HG03097 (cell line): ENCODE measurements around the gene UBA3.

Experiments
- ATAC-seq: cut with Tn5 transposase; IDR thresholded peaks from one replicate; pipeline ENCODE4 v1.9.1; 2021; ENCODE audit not compliant: unreplicated experiment, low FRiP score

UBA3 gene

DNA sequence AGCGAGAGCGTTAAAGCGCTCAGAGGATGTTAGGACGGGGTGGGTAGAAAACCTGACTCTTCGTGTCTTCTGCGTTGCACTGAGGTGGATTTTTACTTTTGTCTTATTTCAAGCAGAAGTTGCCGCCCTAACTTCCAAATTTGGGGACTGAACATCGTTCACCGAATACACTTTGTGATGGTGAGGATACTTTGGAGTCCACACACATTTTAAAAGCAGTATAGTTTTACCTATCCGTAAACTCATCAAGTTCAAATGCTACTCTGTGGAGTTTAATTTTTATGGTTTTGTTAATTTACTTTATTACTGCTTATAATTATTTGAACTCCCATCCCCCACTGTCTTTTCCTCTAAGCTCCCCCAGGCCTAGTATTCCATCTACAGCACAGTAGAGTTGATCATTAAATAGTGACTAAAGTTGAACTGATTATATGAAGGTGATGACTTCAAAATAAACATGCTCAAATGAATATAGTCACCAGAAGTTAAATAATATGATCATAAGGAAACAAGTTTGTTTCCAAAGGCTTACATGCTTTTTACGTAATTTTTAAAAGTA, 66.1 kb downstream of the UBA3 start:
- no peak for ATAC-seq

DNA sequence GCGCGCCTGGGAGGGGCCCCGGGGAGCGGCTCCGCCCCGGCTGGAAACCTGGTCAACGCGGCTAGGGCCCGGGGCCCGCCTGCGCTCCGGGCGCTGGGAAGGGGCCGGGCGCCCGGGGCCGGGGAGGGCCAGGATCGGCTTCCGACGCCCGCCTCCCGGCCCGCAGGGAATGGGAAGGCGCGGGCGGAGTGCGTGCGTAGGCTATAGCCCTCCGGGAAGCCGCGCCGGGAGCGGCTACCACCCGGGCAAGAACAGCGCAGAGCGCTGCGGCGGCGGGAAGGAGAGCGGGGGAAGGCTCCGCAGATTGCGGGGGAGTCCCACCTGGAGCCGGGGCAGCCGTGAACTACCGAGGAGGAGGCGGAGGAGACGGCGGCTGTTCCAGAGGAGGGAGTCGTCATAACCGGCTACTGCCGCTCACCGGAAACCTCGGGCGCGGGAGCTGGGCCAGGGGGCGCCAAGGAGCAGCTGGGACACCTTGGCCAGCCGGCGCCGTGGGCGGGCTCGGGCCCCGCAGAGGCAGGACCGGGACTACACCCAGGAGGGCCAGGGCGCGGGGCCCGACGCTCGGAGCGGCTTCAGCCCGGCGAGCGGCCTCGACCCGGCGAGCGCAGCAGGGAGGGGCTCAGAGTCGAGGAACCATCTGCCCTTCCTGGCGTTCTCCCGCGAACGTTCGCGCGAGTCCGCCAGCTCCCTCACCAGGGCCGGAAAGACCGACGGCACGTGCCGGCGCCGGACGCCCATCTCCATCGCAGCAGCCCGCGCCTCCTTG, 66.7 kb downstream of the UBA3 start, which contains the start of gene EOGT:
Gene EOGT, minus strand, starts transcription at position 432 of the 769 bp plus-strand sequence. CDS start 3,838 bp downstream, outside the sequence.
- peak; percentile 81 for ATAC-seq

DNA sequence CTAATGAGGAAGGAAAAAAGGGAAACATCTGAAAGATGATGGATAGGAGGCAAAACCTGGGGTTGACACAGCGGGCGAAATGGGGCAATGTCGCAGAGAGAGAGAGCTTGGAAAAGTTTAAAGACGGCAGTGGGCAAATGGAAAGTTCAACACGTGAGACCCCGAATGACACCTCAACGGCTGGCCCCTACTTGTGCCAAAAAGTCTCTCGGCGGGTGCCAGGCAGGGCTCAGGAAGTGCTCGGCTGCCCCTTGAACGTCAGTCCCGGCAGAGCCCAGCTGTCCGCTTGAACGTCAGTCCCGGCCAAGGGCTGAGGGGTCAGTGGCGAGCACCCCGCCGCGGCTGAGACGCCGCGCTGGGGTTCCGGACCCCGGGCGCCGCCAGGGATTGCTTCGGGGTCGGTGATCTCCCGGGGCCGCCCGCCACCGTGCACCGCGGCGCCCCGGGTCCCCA, 67.3 kb downstream of the UBA3 start:
- ATAC-seq, result peak; percentile 36

DNA sequence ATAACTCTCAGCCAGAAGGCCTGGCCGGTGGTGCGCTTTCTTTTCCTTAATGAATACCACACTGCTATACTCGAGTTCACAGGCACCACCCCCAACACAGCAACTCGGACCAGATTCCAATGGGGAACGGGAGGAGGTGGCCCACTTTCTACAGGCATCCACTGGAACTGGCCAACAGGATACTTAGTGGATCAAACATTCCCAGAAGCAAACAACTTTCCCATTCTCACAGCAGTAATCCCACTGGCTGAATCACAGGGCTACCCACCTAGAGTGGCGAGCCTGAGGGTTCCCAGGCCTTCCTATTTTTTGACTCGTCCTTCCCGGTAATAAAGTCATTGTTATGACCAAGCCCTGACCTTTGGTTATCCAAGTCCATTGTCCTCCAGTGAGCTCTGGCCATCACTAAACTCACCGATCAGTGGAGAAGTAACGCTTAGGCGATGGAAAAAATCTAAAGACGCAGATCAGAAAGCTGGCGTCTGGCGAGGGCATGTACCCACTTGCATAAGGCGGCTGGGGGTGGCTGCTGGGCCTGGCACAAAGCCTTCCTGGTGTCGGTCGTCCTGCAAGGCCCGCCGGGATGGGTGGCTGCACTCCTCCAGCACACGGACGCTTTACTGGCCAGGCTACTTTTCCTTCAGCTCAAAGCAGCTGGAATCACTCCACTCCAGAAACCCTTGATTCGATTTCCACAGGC, 67.9 kb downstream of the UBA3 start:
- ATAC-seq, result no peak

DNA sequence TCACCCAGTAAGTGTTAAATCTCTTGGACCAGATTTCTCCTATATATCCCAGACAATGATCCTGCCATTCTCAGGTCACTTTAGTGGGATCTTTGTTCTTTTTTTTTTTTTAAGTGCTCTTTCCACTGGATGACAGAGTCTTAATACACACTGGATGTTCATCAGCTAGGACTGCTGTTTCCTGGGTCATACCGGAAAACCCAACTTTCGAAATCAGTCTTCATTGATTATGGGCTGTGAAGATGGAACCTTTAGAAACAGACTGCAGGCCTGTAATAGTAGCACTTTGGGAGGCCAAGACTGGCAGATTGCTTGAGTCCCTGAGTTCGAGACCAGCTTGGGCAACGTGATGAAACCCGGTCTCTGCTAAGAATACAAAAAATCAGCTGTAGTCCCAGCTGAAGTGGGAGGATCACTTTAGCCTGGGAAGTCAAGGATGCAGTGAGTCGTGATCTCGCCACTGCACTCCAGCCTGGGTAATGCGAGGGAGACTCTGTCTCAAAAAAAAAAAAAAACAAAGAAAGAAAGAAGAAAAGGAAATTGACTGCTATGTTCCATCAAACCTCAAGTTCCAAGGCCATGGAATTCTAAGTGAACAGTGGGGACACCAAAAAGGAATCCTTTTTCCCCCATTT, 69.0 kb downstream of the UBA3 start:
- no peak for ATAC-seq

DNA sequence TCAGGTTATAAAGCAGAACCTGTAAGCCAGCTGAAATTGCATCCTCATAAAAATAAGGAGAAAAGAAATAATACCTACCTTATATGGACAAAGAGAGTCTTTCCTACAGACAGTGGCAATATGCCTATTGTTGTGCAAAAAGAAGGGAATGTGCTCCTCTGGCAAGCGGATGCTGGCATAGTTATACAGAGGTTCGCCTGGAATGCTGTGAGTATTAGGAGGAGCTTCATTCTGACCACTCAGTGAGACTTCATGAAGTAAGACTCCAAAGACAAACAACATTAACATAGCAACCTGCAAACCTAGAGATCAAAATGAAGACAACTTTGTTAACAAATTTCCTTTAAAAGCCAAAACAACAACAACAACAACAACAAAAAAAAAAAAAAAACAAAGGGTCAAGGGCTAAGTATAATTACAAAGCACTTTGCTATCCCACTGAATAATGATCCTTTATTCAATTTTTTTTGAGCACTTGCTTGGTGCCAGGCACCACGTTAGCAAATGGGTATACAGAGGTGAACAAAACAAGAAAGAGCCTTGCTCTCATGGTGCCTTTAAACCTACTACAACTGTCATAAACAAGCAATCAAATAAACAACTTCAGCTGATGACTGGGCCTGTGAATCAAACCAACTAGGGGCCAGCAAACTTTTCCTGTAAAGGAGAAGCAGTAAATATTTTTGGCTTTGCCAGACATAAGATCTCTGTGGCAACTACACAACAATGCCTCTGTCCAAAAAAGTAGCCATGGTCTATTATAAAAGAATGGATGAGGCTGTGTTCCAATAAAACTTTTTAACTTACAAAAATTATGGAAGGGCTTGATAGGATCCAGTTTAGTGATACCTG, 70.4 kb downstream of the UBA3 start:
- ATAC-seq, result no peak

DNA sequence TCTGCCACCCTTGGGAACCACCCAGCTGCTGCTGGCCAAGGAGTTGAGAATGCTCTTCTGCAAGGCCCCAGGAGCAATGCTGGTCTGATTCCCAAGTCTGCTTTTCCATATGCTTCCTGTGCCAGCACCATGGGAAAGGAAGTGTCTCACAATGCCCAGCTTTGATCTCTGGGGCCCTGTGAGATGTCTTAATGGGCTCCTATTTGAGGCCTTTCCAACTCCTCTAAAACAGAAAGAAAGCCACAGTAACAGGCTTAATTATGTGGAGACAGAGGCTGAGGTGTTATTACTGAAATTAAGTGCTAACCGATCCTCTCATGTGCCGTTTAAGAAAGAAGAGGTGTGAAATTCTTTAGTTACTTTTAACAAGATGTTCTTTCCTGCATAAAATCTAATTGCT, 71.2 kb downstream of the UBA3 start:
- ATAC-seq, result no peak

DNA sequence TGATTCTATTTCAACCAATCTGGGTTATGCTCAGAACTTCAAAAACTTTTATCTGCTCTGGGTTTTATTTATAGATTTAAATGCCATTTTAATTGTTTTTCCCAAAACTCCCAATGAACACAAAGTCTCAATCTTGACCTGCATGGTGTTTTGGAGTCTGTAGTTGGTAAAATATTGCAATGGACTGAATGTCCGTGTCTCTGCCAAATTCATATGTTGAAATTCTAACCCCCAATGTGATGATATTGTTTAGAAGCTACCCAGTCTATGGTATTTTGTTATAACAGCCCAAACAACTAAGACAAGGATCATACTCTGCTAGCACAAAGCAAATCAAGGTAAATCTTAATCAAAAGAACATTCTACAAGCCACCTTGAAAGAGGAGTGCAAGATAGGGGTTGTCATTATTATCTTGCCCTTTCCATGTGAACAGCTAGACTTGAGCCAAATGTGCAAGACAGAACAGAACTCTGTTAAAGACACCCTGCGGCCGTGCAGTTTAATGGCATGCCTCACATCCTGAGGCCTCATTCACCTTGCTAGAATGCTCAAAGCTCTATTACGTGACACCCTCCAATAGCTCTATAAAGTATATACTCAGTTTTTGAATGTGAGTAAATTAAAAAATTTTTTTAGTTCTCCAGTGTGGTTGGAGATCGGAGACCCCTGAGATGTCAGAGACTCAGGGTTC, 74.2 kb downstream of the UBA3 start:
- no peak for ATAC-seq

DNA sequence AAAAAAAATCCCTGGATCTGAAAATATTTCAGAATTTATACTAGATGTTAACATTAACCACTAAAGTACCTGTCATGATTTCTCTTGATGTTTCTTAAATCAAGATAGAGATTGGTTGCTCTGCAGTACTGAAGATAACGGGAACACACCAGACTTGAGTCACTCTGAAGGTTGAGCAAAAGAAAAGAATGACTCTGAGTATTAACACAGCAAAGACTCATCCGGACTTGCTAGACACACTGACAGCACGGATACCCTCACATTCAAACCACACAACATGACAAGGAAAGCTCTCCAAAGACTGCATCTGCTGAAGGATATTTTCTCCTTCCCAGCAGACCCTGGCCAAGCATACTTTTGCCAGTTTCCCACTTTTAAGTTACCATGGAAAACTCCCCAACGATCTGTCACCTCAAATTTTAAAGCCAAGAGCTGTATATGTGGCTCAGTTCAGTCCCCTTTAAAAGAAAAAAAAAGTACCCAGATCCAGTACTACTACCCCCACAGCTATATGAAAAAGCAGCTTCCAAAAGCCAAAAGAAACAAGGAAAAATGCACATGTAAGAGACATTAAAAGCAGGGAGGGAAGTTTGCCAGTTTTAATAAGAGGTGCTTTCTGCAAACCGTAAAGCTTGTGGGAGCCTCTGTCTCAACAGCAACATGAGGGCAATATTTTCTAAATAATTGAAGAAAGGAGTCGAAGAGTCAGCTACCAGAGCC, 74.9 kb downstream of the UBA3 start:
- no peak for ATAC-seq
